ENCODE results near the gene SLC23A2. TPM values are rescaled to one million over a fixed set of nuclear protein-coding genes. Genes with fewer than 3 reads are reported as not detected.
A peak's percentile ranks its signal among the peaks of the same experiment; 100 is the strongest.

Gene SLC23A2
- polyA plus RNA-seq, 3 donors, result 3.3 to 28.4 (median 6.4) TPM

- Mint-ChIP-seq H3K4me1 (peaks cover 23% of the 10 kb centered on the region), H3K36me3 (peaks cover 6 to 20% of the 10 kb centered on the region in 2 donors), H3K27me3 (ENCODE audit: low read depth in 3 of 3) (no peaks in the 10 kb centered on the region), H3K27ac (peak overlapping the region in 1 of 7 donors; percentile 28), H3K9me3 (no peaks in the 10 kb centered on the region), H3K4me3 (no peak overlapping the region)
- Histone ChIP-seq H3K9me3 (replicated peaks in 1 of 2; ENCODE audit: control insufficient read depth in 1 of 2, insufficient read depth in 1 of 2, low read length in 2 of 2) (no peaks in the 10 kb centered on the region), H3K4me1 (ENCODE audit: control insufficient read depth in 1 of 2, insufficient read depth in 2 of 2, low read length in 2 of 2) (no peaks in the 10 kb centered on the region), H3K27ac (ENCODE audit: low read depth in 1 of 2, low read length in 2 of 2) (no peak overlapping the region), H3K79me2 (ENCODE audit: insufficient read depth, low read length) (peaks cover 99% of the 10 kb centered on the region), H3K4me2 (replicated peaks; ENCODE audit: extremely low read depth, low read length, poor library complexity, severe bottlenecking) (no peak overlapping the region), H2AFZ (ENCODE audit: insufficient read depth, low read depth, low read length, poor library complexity, severe bottlenecking) (no peak overlapping the region), H3K4me3 (replicated peaks in 1 of 3; ENCODE audit: low read depth in 2 of 3, low read length in 3 of 3) (no peak overlapping the region), H3K9ac (ENCODE audit: insufficient read depth, low read length, poor library complexity, severe bottlenecking) (no peak overlapping the region), H3K36me3 (replicated peaks in 1 of 2; ENCODE audit: control insufficient read depth in 1 of 2, insufficient read depth in 2 of 2, low read length in 2 of 2) (no peaks in the 10 kb centered on the region), H3K27me3 (ENCODE audit: control insufficient read depth in 2 of 2, insufficient read depth in 2 of 2, low read length in 2 of 2) (no peaks in the 10 kb centered on the region), H4K20me1 (ENCODE audit: insufficient read depth, low read length) (peaks cover 79% of the 10 kb centered on the region)
- intact Hi-C loops (cut with micrococcal nuclease), result no loop called here
- DNase-seq, result no peak
- TF ChIP-seq CTCF (IDR thresholded peaks at IDR 0.05), result no peak
- 96% methylated on average over 3 of the region's 5 CpGs for WGBS (ENCODE audit: insufficient coverage)
Observed at GRCh38 chr20:4989570-4989969, 11.7 kb downstream of the SLC23A2 start.

- no peaks in the 10 kb centered on the region for H3K4me1 ChIP-seq (ENCODE audit: control insufficient read depth in 1 of 2, insufficient read depth in 2 of 2, low read length in 2 of 2)
- Mint-ChIP-seq H3K27ac (peak overlapping the region in 6 of 7 donors; percentile 9 to 74 (median 39)), H3K36me3 (peaks cover 16 to 26% of the 10 kb centered on the region in 2 donors), H3K4me1 (peaks cover 17% of the 10 kb centered on the region), H3K27me3 (ENCODE audit: low read depth in 3 of 3) (no peaks in the 10 kb centered on the region), H3K9me3 (no peaks in the 10 kb centered on the region), H3K4me3 (no peak overlapping the region)
- H3K27me3 ChIP-seq (ENCODE audit: control insufficient read depth in 2 of 2, insufficient read depth in 2 of 2, low read length in 2 of 2), result no peaks in the 10 kb centered on the region
- H3K9ac ChIP-seq (ENCODE audit: insufficient read depth, low read length, poor library complexity, severe bottlenecking), result no peak overlapping the region
- no peak overlapping the region for H3K4me3 ChIP-seq (replicated peaks in 1 of 3; ENCODE audit: low read depth in 2 of 3, low read length in 3 of 3)
- TF ChIP-seq CTCF (IDR thresholded peaks at IDR 0.05), result no peak
- no peak for DNase-seq
- H2AFZ ChIP-seq (ENCODE audit: insufficient read depth, low read depth, low read length, poor library complexity, severe bottlenecking), result no peak overlapping the region
- H4K20me1 ChIP-seq (ENCODE audit: insufficient read depth, low read length), result peaks cover 80% of the 10 kb centered on the region
- peaks cover 97% of the 10 kb centered on the region for H3K79me2 ChIP-seq (ENCODE audit: insufficient read depth, low read length)
- H3K27ac ChIP-seq (ENCODE audit: low read depth in 1 of 2, low read length in 2 of 2), result no peak overlapping the region
- no peak overlapping the region for H3K4me2 ChIP-seq (replicated peaks; ENCODE audit: extremely low read depth, low read length, poor library complexity, severe bottlenecking)
- no peaks in the 10 kb centered on the region for H3K9me3 ChIP-seq (replicated peaks in 1 of 2; ENCODE audit: control insufficient read depth in 1 of 2, insufficient read depth in 1 of 2, low read length in 2 of 2)
- H3K36me3 ChIP-seq (replicated peaks in 1 of 2; ENCODE audit: control insufficient read depth in 1 of 2, insufficient read depth in 2 of 2, low read length in 2 of 2), result no peaks in the 10 kb centered on the region
- intact Hi-C loops (cut with micrococcal nuclease), result no loop called here
- 74% methylated on average over 5 of the region's 6 CpGs for WGBS (ENCODE audit: insufficient coverage)
Observed at GRCh38 chr20:4987130-4987529, 14.2 kb downstream of the SLC23A2 start.
